DOHH2 (cell line): ENCODE measurements around the gene CHPF.

ENCODE experiments used
- EZH2phosphoT487 ChIP-seq: fragments of 200-600 bp; sonication (generic); IDR thresholded peaks from 2 replicates; pipeline ENCODE4 v1.6.1; 2017; ENCODE audit warnings: borderline replicate concordance, mild to moderate bottlenecking, antibody characterized with exemption, low read length, moderate library complexity, mixed read lengths
- TF ChIP-seq, protein P1 (sequence below): fragments of 200-600 bp; sonication (generic); IDR thresholded peaks from one replicate; pipeline ENCODE4 v1.5.1; 2014; ENCODE audit warnings: antibody characterized with exemption, mild to moderate bottlenecking, low read depth, low read length; ENCODE audit not compliant: poor library complexity, severe bottlenecking

DNA sequence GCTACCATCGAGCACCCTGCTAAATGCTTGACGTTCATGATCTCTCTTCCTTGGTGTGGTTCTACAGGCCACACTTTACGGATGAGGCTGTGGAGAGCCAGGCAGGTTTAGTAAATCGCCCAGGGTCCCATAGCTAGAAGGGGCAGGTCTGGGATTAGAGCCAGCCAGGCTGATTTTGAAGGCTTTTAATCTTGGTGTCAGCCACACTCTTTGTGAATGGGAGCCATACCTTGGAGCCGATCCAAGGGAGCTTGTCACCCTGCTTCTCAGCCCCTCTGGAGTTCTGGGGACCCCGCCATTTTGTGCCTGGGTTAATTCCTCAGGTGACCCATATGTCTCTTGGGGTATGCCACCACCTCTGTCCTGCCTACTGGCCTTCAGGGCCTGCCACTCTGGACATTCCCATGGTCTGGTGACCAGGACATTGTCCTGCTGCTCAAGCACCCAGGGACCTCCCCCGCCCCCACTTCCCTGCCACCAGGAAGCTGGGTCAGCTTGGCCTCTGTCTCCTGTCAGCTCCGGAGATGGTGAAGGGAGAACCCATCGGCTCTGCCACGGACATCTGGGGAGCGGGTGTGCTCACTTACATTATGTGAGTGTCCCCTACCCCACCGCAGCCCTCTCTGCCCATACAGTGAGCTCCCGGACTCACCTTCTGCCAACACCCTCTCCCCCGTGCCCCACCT, 52.2 kb downstream of the CHPF start:
- TF ChIP-seq, protein P1, sequence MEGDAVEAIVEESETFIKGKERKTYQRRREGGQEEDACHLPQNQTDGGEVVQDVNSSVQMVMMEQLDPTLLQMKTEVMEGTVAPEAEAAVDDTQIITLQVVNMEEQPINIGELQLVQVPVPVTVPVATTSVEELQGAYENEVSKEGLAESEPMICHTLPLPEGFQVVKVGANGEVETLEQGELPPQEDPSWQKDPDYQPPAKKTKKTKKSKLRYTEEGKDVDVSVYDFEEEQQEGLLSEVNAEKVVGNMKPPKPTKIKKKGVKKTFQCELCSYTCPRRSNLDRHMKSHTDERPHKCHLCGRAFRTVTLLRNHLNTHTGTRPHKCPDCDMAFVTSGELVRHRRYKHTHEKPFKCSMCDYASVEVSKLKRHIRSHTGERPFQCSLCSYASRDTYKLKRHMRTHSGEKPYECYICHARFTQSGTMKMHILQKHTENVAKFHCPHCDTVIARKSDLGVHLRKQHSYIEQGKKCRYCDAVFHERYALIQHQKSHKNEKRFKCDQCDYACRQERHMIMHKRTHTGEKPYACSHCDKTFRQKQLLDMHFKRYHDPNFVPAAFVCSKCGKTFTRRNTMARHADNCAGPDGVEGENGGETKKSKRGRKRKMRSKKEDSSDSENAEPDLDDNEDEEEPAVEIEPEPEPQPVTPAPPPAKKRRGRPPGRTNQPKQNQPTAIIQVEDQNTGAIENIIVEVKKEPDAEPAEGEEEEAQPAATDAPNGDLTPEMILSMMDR = no peak
- TF ChIP-seq EZH2phosphoT487 = no peak
